ACC112 (cell line): ENCODE measurements around the gene MST1R.
"Not testable (repeated sequence)": the region's sequence is repeated elsewhere in the genome, so short reads cannot be mapped to it uniquely, and the experiment has no call there.

Experiments used
- H2AFZ ChIP-seq: fragments of 200-600 bp; sonication (generic); one replicate; pipeline ENCODE4 v1.6.0; 2017; ENCODE audit warnings: antibody characterized with exemption, low read length; ENCODE audit not compliant: unreplicated experiment
- H3K27ac ChIP-seq: fragments of 200-600 bp; sonication (generic); 2 replicates; pipeline ENCODE4 v1.5.1; 2014; ENCODE audit warnings: low read depth, mild to moderate bottlenecking, antibody characterized with exemption, low read length, moderate library complexity
- H3K27me3 ChIP-seq: fragments of 200-600 bp; sonication (generic); 2 replicates; pipeline ENCODE4 v1.6.1; 2014; ENCODE audit warnings: mild to moderate bottlenecking, antibody characterized with exemption, low read length, moderate library complexity, mixed read lengths; ENCODE audit not compliant: insufficient read depth
- H3K36me3 ChIP-seq: fragments of 200-600 bp; sonication (generic); 2 replicates; pipeline ENCODE4 v1.6.1; 2016; ENCODE audit warnings: mild to moderate bottlenecking, antibody characterized with exemption, low read length, moderate library complexity, mixed read lengths; ENCODE audit not compliant: insufficient read depth
- H3K4me1 ChIP-seq: fragments of 200-600 bp; sonication (generic); one replicate; pipeline ENCODE4 v1.6.1; 2016; ENCODE audit warnings: low read length, mixed read lengths; ENCODE audit not compliant: insufficient read depth, unreplicated experiment, control insufficient read depth
- H3K4me3 ChIP-seq: fragments of 200-600 bp; sonication (generic); 2 replicates; pipeline ENCODE4 v1.5.1; 2014; ENCODE audit warnings: mild to moderate bottlenecking, low read depth, low read length
- H3K79me2 ChIP-seq: fragments of 200-600 bp; sonication (generic); one replicate; pipeline ENCODE4 v1.6.0; 2016; ENCODE audit warnings: low read length; ENCODE audit not compliant: control insufficient read depth, unreplicated experiment, insufficient read depth

MST1R gene

GRCh38 chr3:49911611-49912010 lies 7.9 kb upstream of the MST1R start:
- Histone ChIP-seq H3K36me3 (no peaks in the 10 kb centered on the region), H3K79me2 (no peaks in the 10 kb centered on the region), H3K27ac (no peak overlapping the region), H2AFZ (no peak overlapping the region), H3K4me3 (no peak overlapping the region), H3K4me1 (no peaks in the 10 kb centered on the region), H3K27me3 (no peaks in the 10 kb centered on the region)

GRCh38 chr3:49911124-49911420 lies 7.4 kb upstream of the MST1R start:
- no peaks in the 10 kb centered on the region for H3K36me3 ChIP-seq
- H3K27ac ChIP-seq: no peak overlapping the region
- H3K4me3 ChIP-seq: no peak overlapping the region
- H3K4me1 ChIP-seq: peaks cover under 1% of the 10 kb centered on the region
- H3K27me3 ChIP-seq: no peaks in the 10 kb centered on the region
- H2AFZ ChIP-seq: no peak overlapping the region
- H3K79me2 ChIP-seq: no peaks in the 10 kb centered on the region

GRCh38 chr3:49910409-49911123 lies 6.9 kb upstream of the MST1R start:
- Histone ChIP-seq H3K36me3 (no peaks in the 10 kb centered on the region), H3K79me2 (no peaks in the 10 kb centered on the region), H3K4me1 (peaks cover 5% of the 10 kb centered on the region), H3K27me3 (no peaks in the 10 kb centered on the region), H2AFZ (no peak overlapping the region), H3K27ac (no peak overlapping the region), H3K4me3 (no peak overlapping the region)

GRCh38 chr3:49908373-49909199 lies 4.9 kb upstream of the MST1R start:
- Histone ChIP-seq H3K27me3 (no peaks in the 10 kb centered on the region), H3K4me3 (no peak overlapping the region), H3K36me3 (no peaks in the 10 kb centered on the region), H3K79me2 (no peaks in the 10 kb centered on the region), H2AFZ (no peak overlapping the region), H3K4me1 (peaks cover 5% of the 10 kb centered on the region), H3K27ac (no peak overlapping the region)

GRCh38 chr3:49906073-49906743 lies 2.5 kb upstream of the MST1R start:
- H2AFZ ChIP-seq: peak overlapping the region; percentile 17
- H3K36me3 ChIP-seq: no peaks in the 10 kb centered on the region
- H3K79me2 ChIP-seq: no peaks in the 10 kb centered on the region
- H3K27me3 ChIP-seq: no peaks in the 10 kb centered on the region
- no peak overlapping the region for H3K27ac ChIP-seq
- peak overlapping the region; percentile 61 for H3K4me3 ChIP-seq
- H3K4me1 ChIP-seq: peaks cover 9% of the 10 kb centered on the region

GRCh38 chr3:49904448-49904847 lies 775 bp upstream of the MST1R start:
- H3K4me1 ChIP-seq: peaks cover 22% of the 10 kb centered on the region
- H3K36me3 ChIP-seq, H3K79me2 ChIP-seq, H3K27ac ChIP-seq, H3K27me3 ChIP-seq, H2AFZ ChIP-seq, H3K4me3 ChIP-seq: not testable (repeated sequence)

GRCh38 chr3:49902511-49903345 lies 945 bp downstream of the MST1R start:
- no peaks in the 10 kb centered on the region for H3K27me3 ChIP-seq
- H3K4me1 ChIP-seq: peaks cover 22% of the 10 kb centered on the region
- no peak overlapping the region for H2AFZ ChIP-seq
- H3K27ac ChIP-seq: no peak overlapping the region
- no peaks in the 10 kb centered on the region for H3K79me2 ChIP-seq
- no peaks in the 10 kb centered on the region for H3K36me3 ChIP-seq
- no peak overlapping the region for H3K4me3 ChIP-seq

GRCh38 chr3:49901366-49902339 lies 2.0 kb downstream of the MST1R start:
- no peak overlapping the region for H3K27ac ChIP-seq

GRCh38 chr3:49900491-49901153 lies 3.1 kb downstream of the MST1R start:
- no peaks in the 10 kb centered on the region for H3K79me2 ChIP-seq
- H3K27me3 ChIP-seq: no peaks in the 10 kb centered on the region
- no peak overlapping the region for H2AFZ ChIP-seq
- no peaks in the 10 kb centered on the region for H3K36me3 ChIP-seq
- H3K27ac ChIP-seq: no peak overlapping the region
- no peak overlapping the region for H3K4me3 ChIP-seq
- peaks cover 17% of the 10 kb centered on the region for H3K4me1 ChIP-seq

More at GRCh38 chr3:49901366-49902339, 2.0 kb downstream of the MST1R start:
- H3K79me2 ChIP-seq: no peaks in the 10 kb centered on the region
- H3K4me3 ChIP-seq: no peak overlapping the region
- no peaks in the 10 kb centered on the region for H3K27me3 ChIP-seq
- H3K4me1 ChIP-seq: peaks cover 22% of the 10 kb centered on the region
- H2AFZ ChIP-seq: no peak overlapping the region
- H3K36me3 ChIP-seq: no peaks in the 10 kb centered on the region
